Measurements from ENCODE around the gene TMEM232.

Gene TMEM232

GRCh38 chr5:110377943-110378342 lies 348.5 kb downstream of the TMEM232 start:
- no peak for DNase-seq

- DNase-seq, result no peak
Observed at GRCh38 chr5:110377361-110377760, 349.1 kb downstream of the TMEM232 start.

GRCh38 chr5:110376281-110376951 lies 350.1 kb downstream of the TMEM232 start:
- no peak for DNase-seq

GRCh38 chr5:110371725-110372041 lies 354.8 kb downstream of the TMEM232 start:
- DNase-seq, result no peak

- no peak for DNase-seq
Observed at GRCh38 chr5:110371011-110371724, 355.3 kb downstream of the TMEM232 start.
